ENCODE data around the gene PDIA2.

PDIA2 gene

GRCh38 chr16:297832-298231 lies 14.9 kb downstream of the PDIA2 start:
- Histone ChIP-seq H3K36me3 (ENCODE audit: insufficient read depth) (no peaks in the 10 kb centered on the region), H3K27me3 (ENCODE audit: insufficient read depth, low read depth) (no peaks in the 10 kb centered on the region), H3K4me3 (IDR thresholded peaks at IDR 0.05; ENCODE audit: insufficient read depth, low read depth, low read length) (no peak overlapping the region), H3K4me2 (no peak overlapping the region), H3K79me2 (ENCODE audit: insufficient read depth, low read depth) (no peaks in the 10 kb centered on the region), H3K9ac (no peak overlapping the region), H4K20me1 (ENCODE audit: insufficient read depth) (no peaks in the 10 kb centered on the region), H2AFZ (ENCODE audit: low read depth) (no peak overlapping the region), H3K27ac (no peak overlapping the region), H3K4me1 (ENCODE audit: low read depth, poor library complexity, severe bottlenecking) (no peaks in the 10 kb centered on the region)
- no peak for TF ChIP-seq CTCF (conservative IDR thresholded peaks at IDR 0.05; ENCODE audit: low read depth, low read length)

GRCh38 chr16:301235-301634 lies 18.3 kb downstream of the PDIA2 start:
- no peaks in the 10 kb centered on the region for H3K79me2 ChIP-seq (ENCODE audit: insufficient read depth, low read depth)
- peaks cover 6% of the 10 kb centered on the region for H3K4me1 ChIP-seq (ENCODE audit: low read depth, poor library complexity, severe bottlenecking)
- H2AFZ ChIP-seq (ENCODE audit: low read depth) = no peak overlapping the region
- no peaks in the 10 kb centered on the region for H3K36me3 ChIP-seq (ENCODE audit: insufficient read depth)
- no peak overlapping the region for H3K9ac ChIP-seq
- no peak overlapping the region for H3K27ac ChIP-seq
- no peak overlapping the region for H3K4me2 ChIP-seq
- no peak overlapping the region for H3K4me3 ChIP-seq (IDR thresholded peaks at IDR 0.05; ENCODE audit: insufficient read depth, low read depth, low read length)
- no peaks in the 10 kb centered on the region for H4K20me1 ChIP-seq (ENCODE audit: insufficient read depth)
- no peaks in the 10 kb centered on the region for H3K27me3 ChIP-seq (ENCODE audit: insufficient read depth, low read depth)
- TF ChIP-seq CTCF (conservative IDR thresholded peaks at IDR 0.05; ENCODE audit: low read depth, low read length) = no peak

- no peak overlapping the region for H2AFZ ChIP-seq (ENCODE audit: low read depth)
- H4K20me1 ChIP-seq (ENCODE audit: insufficient read depth) = no peaks in the 10 kb centered on the region
- no peak overlapping the region for H3K4me2 ChIP-seq
- H3K27ac ChIP-seq = no peak overlapping the region
- H3K4me1 ChIP-seq (ENCODE audit: low read depth, poor library complexity, severe bottlenecking) = peaks cover 14% of the 10 kb centered on the region
- H3K27me3 ChIP-seq (ENCODE audit: insufficient read depth, low read depth) = no peaks in the 10 kb centered on the region
- no peaks in the 10 kb centered on the region for H3K36me3 ChIP-seq (ENCODE audit: insufficient read depth)
- no peaks in the 10 kb centered on the region for H3K79me2 ChIP-seq (ENCODE audit: insufficient read depth, low read depth)
- no peak overlapping the region for H3K4me3 ChIP-seq (IDR thresholded peaks at IDR 0.05; ENCODE audit: insufficient read depth, low read depth, low read length)
- no peak for TF ChIP-seq CTCF (conservative IDR thresholded peaks at IDR 0.05; ENCODE audit: low read depth, low read length)
- no peak overlapping the region for H3K9ac ChIP-seq
These were observed 19.0 kb downstream of the PDIA2 start for GRCh38 chr16:301950-302349.

- Histone ChIP-seq H3K4me1 (ENCODE audit: low read depth, poor library complexity, severe bottlenecking) (peaks cover 33% of the 10 kb centered on the region), H3K79me2 (ENCODE audit: insufficient read depth, low read depth) (no peaks in the 10 kb centered on the region), H3K4me2 (no peak overlapping the region), H3K27me3 (ENCODE audit: insufficient read depth, low read depth) (no peaks in the 10 kb centered on the region), H3K9ac (no peak overlapping the region), H3K36me3 (ENCODE audit: insufficient read depth) (no peaks in the 10 kb centered on the region), H2AFZ (ENCODE audit: low read depth) (no peak overlapping the region), H3K4me3 (IDR thresholded peaks at IDR 0.05; ENCODE audit: insufficient read depth, low read depth, low read length) (no peak overlapping the region), H3K27ac (no peak overlapping the region), H4K20me1 (ENCODE audit: insufficient read depth) (no peaks in the 10 kb centered on the region)
- no peak for TF ChIP-seq CTCF (conservative IDR thresholded peaks at IDR 0.05; ENCODE audit: low read depth, low read length)
These were observed 21.0 kb downstream of the PDIA2 start for GRCh38 chr16:303760-304505.

Data from KMS-11 (cell line).